KMS-11 (cell line): ENCODE measurements around the gene LIME1.

Experiments
- H2AFZ ChIP-seq: fragments of 200-600 bp; sonication (generic); 2 replicates; pipeline ENCODE4 v1.6.1; 2016; ENCODE audit warnings: antibody characterized with exemption, mixed run types, low read depth
- H3K27ac ChIP-seq: fragments of 200-600 bp; sonication (generic); 2 replicates; pipeline ENCODE4 v1.6.1; 2016; ENCODE audit warnings: mild to moderate bottlenecking, mixed run types
- H3K27me3 ChIP-seq: fragments of 200-600 bp; sonication (generic); 2 replicates; pipeline ENCODE4 v1.6.1; 2017; ENCODE audit warnings: mild to moderate bottlenecking, low read depth, mixed run types, moderate library complexity; ENCODE audit not compliant: insufficient read depth
- H3K36me3 ChIP-seq: fragments of 200-600 bp; sonication (generic); 2 replicates; pipeline ENCODE4 v1.6.1; 2017; ENCODE audit warnings: mild to moderate bottlenecking, mixed run types; ENCODE audit not compliant: insufficient read depth
- H3K4me1 ChIP-seq: fragments of 200-600 bp; sonication (generic); 2 replicates; pipeline ENCODE4 v1.6.1; 2016; ENCODE audit warnings: mild to moderate bottlenecking, low read depth, mixed run types; ENCODE audit not compliant: poor library complexity, severe bottlenecking
- H3K4me2 ChIP-seq: fragments of 200-600 bp; sonication (generic); 2 replicates; pipeline ENCODE4 v1.7.0; 2016; ENCODE audit warnings: mild to moderate bottlenecking, mixed run types
- H3K4me3 ChIP-seq: fragments of 200-600 bp; sonication (generic); IDR thresholded peaks from 2 replicates; pipeline ENCODE4 v1.6.1; 2017; ENCODE audit warnings: low read depth, low read length, mixed read lengths; ENCODE audit not compliant: insufficient read depth
- H3K79me2 ChIP-seq: fragments of 200-600 bp; sonication (generic); 2 replicates; pipeline ENCODE4 v1.6.1; 2016; ENCODE audit warnings: low read depth, mixed run types; ENCODE audit not compliant: insufficient read depth
- H3K9ac ChIP-seq: fragments of 200-600 bp; sonication (generic); 2 replicates; pipeline ENCODE4 v1.6.1; 2016; ENCODE audit warnings: mild to moderate bottlenecking, mixed run types
- H4K20me1 ChIP-seq: fragments of 200-600 bp; sonication (generic); 2 replicates; pipeline ENCODE4 v1.6.1; 2016; ENCODE audit warnings: mild to moderate bottlenecking, mixed run types; ENCODE audit not compliant: insufficient read depth
- CTCF ChIP-seq: fragments of 200-600 bp; sonication (generic); conservative IDR thresholded peaks from 2 replicates; pipeline ENCODE4 v1.6.1; 2017; ENCODE audit warnings: low read depth, mild to moderate bottlenecking, antibody characterized with exemption, low read length, moderate library complexity, mixed read lengths

Gene LIME1

GRCh38 chr20:63689046-63690002 lies 47.1 kb upstream of the LIME1 start:
- H3K27ac ChIP-seq = no peak overlapping the region
- no peaks in the 10 kb centered on the region for H3K36me3 ChIP-seq
- H3K4me1 ChIP-seq = no peaks in the 10 kb centered on the region
- no peak for TF ChIP-seq CTCF
- H3K4me3 ChIP-seq = no peak overlapping the region
- H3K4me2 ChIP-seq = no peak overlapping the region
- no peak overlapping the region for H3K9ac ChIP-seq
- no peaks in the 10 kb centered on the region for H4K20me1 ChIP-seq
- no peak overlapping the region for H2AFZ ChIP-seq
- H3K79me2 ChIP-seq = no peaks in the 10 kb centered on the region
- no peaks in the 10 kb centered on the region; the same call in 1 of the 2 replicates for H3K27me3 ChIP-seq

- Histone ChIP-seq H2AFZ (no peak overlapping the region), H3K27ac (no peak overlapping the region), H3K4me2 (no peak overlapping the region), H3K79me2 (no peaks in the 10 kb centered on the region), H3K27me3 (no peaks in the 10 kb centered on the region; the same call in 1 of the 2 replicates), H4K20me1 (no peaks in the 10 kb centered on the region), H3K4me3 (no peak overlapping the region), H3K9ac (no peak overlapping the region), H3K36me3 (no peaks in the 10 kb centered on the region), H3K4me1 (no peaks in the 10 kb centered on the region)
- no peak for TF ChIP-seq CTCF
These were observed 46.2 kb upstream of the LIME1 start for GRCh38 chr20:63690003-63690897.

GRCh38 chr20:63690898-63691710 lies 45.4 kb upstream of the LIME1 start:
- no peaks in the 10 kb centered on the region for H4K20me1 ChIP-seq
- H3K79me2 ChIP-seq = no peaks in the 10 kb centered on the region
- TF ChIP-seq CTCF = no peak
- no peak overlapping the region for H3K9ac ChIP-seq
- H3K4me3 ChIP-seq = no peak overlapping the region
- no peak overlapping the region for H3K4me2 ChIP-seq
- H3K4me1 ChIP-seq = no peaks in the 10 kb centered on the region
- H3K36me3 ChIP-seq = no peaks in the 10 kb centered on the region
- no peak overlapping the region for H3K27ac ChIP-seq
- H3K27me3 ChIP-seq = no peaks in the 10 kb centered on the region; the same call in 1 of the 2 replicates
- H2AFZ ChIP-seq = no peak overlapping the region
